ENCODE results near the gene CCDC50.

Gene CCDC50

GRCh38 chr3:191360620-191361019, 31.4 kb downstream of the CCDC50 start:
- Histone ChIP-seq H3K36me3 (replicated peaks; ENCODE audit: insufficient read depth, low read length) (0 out of 2 replicates have a peak, but pooled peaks cover 3% of the 10 kb centered on the region), H3K4me1 (ENCODE audit: low read length) (no peaks in the 10 kb centered on the region), H3K9ac (ENCODE audit: low read length) (no peak overlapping the region), H4K20me1 (ENCODE audit: insufficient read depth, low read length) (no peaks in the 10 kb centered on the region), H3K9me3 (replicated peaks; ENCODE audit: insufficient read depth, low read length) (no peaks in the 10 kb centered on the region), H3F3A (ENCODE audit: insufficient read depth, low read length) (no peaks in the 10 kb centered on the region), H3K27ac (ENCODE audit: low read length) (no peak overlapping the region), H2AFZ (ENCODE audit: low read length) (no peak overlapping the region), H3K79me2 (ENCODE audit: low read length) (peaks cover 11% of the 10 kb centered on the region), H3K27me3 (replicated peaks; ENCODE audit: insufficient read depth, low read length) (no peaks in the 10 kb centered on the region), H3K9me2 (replicated peaks; ENCODE audit: insufficient read depth, low read length) (no peaks in the 10 kb centered on the region), H3K4me2 (ENCODE audit: low read depth, low read length) (no peak overlapping the region), H3K4me3 (ENCODE audit: low read length) (no peak overlapping the region)
- TF ChIP-seq EZH2phosphoT487 (IDR thresholded peaks at IDR 0.05; ENCODE audit: low read length) (no peak), CTCF (IDR thresholded peaks at IDR 0.05; ENCODE audit: low read length) (no peak), EZH2 (optimal IDR thresholded peaks at IDR 0.05; ENCODE audit: low read depth, low read length) (no peak)
- no peak for DNase-seq

- H3F3A ChIP-seq (ENCODE audit: insufficient read depth, low read length), result no peaks in the 10 kb centered on the region
- no peak overlapping the region for H3K4me3 ChIP-seq (ENCODE audit: low read length)
- no peak overlapping the region for H3K27ac ChIP-seq (ENCODE audit: low read length)
- H2AFZ ChIP-seq (ENCODE audit: low read length), result no peak overlapping the region
- H3K79me2 ChIP-seq (ENCODE audit: low read length), result peaks cover 3% of the 10 kb centered on the region
- H3K9me3 ChIP-seq (replicated peaks; ENCODE audit: insufficient read depth, low read length), result no peaks in the 10 kb centered on the region
- no peaks in the 10 kb centered on the region for H3K4me1 ChIP-seq (ENCODE audit: low read length)
- TF ChIP-seq EZH2phosphoT487 (IDR thresholded peaks at IDR 0.05; ENCODE audit: low read length) (no peak), EZH2 (optimal IDR thresholded peaks at IDR 0.05; ENCODE audit: low read depth, low read length) (no peak), CTCF (IDR thresholded peaks at IDR 0.05; ENCODE audit: low read length) (no peak)
- no peaks in the 10 kb centered on the region for H3K9me2 ChIP-seq (replicated peaks; ENCODE audit: insufficient read depth, low read length)
- no peaks in the 10 kb centered on the region for H3K27me3 ChIP-seq (replicated peaks; ENCODE audit: insufficient read depth, low read length)
- DNase-seq, result no peak
- H3K9ac ChIP-seq (ENCODE audit: low read length), result no peak overlapping the region
- no peak overlapping the region for H3K4me2 ChIP-seq (ENCODE audit: low read depth, low read length)
- H3K36me3 ChIP-seq (replicated peaks; ENCODE audit: insufficient read depth, low read length), result 0 out of 2 replicates have a peak, but pooled peaks cover 3% of the 10 kb centered on the region
- H4K20me1 ChIP-seq (ENCODE audit: insufficient read depth, low read length), result no peaks in the 10 kb centered on the region
These were observed 32.3 kb downstream of the CCDC50 start for GRCh38 chr3:191361456-191361855.

- Histone ChIP-seq H3K4me3 (ENCODE audit: low read length) (no peak overlapping the region), H3K9ac (ENCODE audit: low read length) (no peak overlapping the region), H3K36me3 (replicated peaks; ENCODE audit: insufficient read depth, low read length) (0 out of 2 replicates have a peak, but pooled peaks cover 3% of the 10 kb centered on the region), H3K4me2 (ENCODE audit: low read depth, low read length) (no peak overlapping the region), H3K27me3 (replicated peaks; ENCODE audit: insufficient read depth, low read length) (no peaks in the 10 kb centered on the region), H3F3A (ENCODE audit: insufficient read depth, low read length) (no peaks in the 10 kb centered on the region), H3K9me2 (replicated peaks; ENCODE audit: insufficient read depth, low read length) (no peaks in the 10 kb centered on the region), H3K79me2 (ENCODE audit: low read length) (no peaks in the 10 kb centered on the region), H3K4me1 (ENCODE audit: low read length) (no peaks in the 10 kb centered on the region), H3K9me3 (replicated peaks; ENCODE audit: insufficient read depth, low read length) (no peaks in the 10 kb centered on the region), H2AFZ (ENCODE audit: low read length) (no peak overlapping the region), H3K27ac (ENCODE audit: low read length) (no peak overlapping the region), H4K20me1 (ENCODE audit: insufficient read depth, low read length) (no peaks in the 10 kb centered on the region)
- no peak for DNase-seq
- TF ChIP-seq EZH2 (optimal IDR thresholded peaks at IDR 0.05; ENCODE audit: low read depth, low read length) (no peak), EZH2phosphoT487 (IDR thresholded peaks at IDR 0.05; ENCODE audit: low read length) (no peak), CTCF (IDR thresholded peaks at IDR 0.05; ENCODE audit: low read length) (no peak)
These were observed 32.8 kb downstream of the CCDC50 start for GRCh38 chr3:191362037-191362436.
